HG02610 (cell line): ENCODE measurements around the gene HSPA14.
A peak's percentile ranks its signal among the peaks of the same experiment; 100 is the strongest.
"Not testable (repeated sequence)": the region's sequence is repeated elsewhere in the genome, so short reads cannot be mapped to it uniquely, and the experiment has no call there.

Experiments used
- ATAC-seq: cut with Tn5 transposase; IDR thresholded peaks from one replicate; pipeline ENCODE4 v1.9.1; 2021; ENCODE audit warnings: mild to moderate bottlenecking, moderate library complexity; ENCODE audit not compliant: unreplicated experiment

Gene HSPA14

DNA sequence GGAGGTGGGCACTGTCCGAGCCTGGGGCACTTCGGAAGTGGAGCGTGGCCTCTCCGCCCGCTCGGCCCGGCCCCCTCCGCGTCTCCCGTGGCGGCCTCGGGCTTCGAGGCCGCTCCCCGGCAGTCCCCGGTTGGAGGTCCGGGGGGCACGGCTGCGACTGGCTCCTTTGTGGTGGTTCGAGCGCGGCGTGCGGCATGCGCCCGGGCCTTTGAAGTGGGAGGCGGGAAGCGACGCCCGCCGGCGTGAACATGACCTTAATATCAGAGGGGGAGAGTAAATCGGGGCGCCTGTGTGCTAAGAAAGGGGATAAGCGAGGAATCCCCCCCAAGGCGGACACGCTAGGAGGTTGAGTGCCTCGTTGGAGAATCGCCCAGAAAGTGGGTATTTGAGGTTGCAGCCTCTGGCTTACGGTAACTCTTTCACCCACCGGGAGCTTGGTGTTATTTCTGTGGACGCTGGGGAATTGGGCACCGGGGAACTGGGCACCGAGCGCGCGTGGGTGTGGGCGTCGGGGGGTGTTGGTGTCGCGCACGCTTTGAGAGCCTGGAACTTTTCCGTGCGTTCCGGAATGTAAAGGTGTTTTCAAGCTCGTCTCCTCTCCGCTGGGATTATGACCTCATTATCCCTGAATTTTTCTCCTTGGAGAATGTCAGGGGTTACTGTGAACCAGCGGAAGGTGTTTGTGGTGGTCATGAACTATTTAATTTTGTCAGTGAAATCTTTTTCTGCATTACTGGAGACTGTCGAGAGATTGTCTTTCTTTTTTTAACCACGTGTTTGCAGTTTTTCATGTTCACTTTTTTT, 41.2 kb downstream of the HSPA14 start:
- ATAC-seq, result peak; percentile 20

DNA sequence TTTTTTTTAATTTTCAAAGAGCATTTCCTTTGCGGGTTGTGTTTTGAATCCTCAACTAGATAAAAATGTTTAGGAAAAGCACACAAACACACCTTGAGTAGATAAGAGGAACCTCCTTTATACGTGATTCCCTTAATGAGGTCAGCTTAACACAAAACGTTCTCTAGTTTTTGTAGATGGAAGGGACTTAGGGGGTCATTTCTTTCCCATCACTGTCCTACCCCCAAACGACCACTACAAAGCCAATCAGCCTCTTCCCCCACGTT, 41.8 kb downstream of the HSPA14 start:
- ATAC-seq, result no peak

- ATAC-seq, result no peak
These were observed 42.1 kb downstream of the HSPA14 start for GRCh38 chr10:14880229-14880628.

DNA sequence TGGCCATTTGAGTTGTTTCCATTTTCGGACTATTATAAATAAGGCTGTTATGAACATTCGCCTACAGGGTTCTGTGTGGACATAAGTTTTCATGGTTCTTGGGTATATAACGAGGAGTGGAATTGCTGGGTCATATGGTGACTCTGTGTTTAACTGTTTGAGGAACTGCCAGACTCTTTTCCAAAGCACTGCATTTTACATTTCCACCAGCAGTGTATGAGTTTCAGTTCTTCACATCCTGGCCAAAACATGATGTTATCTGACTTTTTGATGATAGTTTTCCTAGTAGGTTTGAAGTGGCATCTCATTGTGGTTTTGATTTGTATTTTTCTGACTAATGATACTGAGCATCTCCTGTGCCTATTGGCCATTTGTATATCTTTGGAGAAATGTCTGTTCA, 46.0 kb downstream of the HSPA14 start:
- no peak for ATAC-seq

GRCh38 chr10:14889318-14889717, 51.2 kb downstream of the HSPA14 start:
- no peak for ATAC-seq

DNA sequence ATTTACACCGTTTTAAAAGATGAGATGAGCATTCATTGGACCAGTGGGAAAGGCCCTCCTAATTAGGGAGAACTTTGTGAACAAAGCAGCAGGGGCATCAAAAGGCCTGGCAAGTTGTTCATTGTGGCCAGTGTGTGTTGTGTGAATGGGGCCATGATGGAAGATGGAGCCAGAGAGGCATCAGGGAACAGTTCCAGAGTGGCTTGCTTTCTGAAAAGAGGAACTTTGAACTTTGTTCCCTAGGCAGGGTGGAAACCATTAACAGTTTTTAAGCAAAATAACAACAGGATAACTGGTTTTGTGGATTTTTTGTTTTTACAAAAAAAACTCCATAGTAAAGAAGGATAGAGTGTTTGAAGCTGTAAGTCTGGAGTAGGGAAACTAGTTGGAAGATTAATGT, 53.0 kb downstream of the HSPA14 start:
- ATAC-seq, result no peak

DNA sequence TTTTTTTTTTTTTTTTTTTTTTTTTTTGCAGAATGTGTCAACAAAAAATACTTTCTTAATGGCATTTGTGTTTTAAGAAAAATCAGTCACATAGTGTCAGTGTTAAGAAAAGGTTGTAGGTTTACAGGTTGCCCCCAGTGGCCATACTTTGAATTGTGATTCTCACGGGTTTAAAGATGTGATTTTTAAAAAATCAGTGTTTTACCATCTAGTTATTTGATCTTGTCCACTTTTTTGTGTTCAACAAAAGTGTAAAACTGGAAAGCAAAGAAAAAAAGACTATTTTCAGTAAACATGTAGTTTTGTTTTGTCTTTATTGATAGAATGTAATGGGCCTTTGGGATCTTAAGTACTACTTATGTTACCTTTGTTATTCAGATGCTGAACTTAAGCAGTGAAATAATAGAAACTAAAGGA, 66.2 kb downstream of the HSPA14 start:
- no peak for ATAC-seq

GRCh38 chr10:14904864-14905263, 66.8 kb downstream of the HSPA14 start:
- ATAC-seq, result no peak

DNA sequence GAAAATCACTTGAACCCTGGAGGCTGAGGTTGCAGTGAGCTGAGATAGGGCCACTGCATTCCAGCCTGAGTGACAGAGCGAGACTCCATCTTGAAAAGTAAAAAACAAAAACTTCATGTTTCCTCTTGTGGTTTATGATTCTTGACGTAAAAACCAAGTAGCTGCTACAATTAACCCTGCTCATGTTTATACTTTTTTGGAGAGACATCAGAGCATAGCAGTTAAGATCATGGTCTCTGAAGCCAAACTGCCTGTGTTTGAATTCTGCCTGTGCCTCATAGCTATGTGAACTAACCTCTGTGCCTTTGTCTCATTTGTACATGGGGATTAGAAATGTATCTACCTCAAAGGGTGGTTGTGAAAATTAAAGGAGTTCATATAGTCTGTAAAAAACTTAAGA, 67.8 kb downstream of the HSPA14 start:
- no peak for ATAC-seq

GRCh38 chr10:14906765-14907164, 68.7 kb downstream of the HSPA14 start:
- ATAC-seq, result no peak

DNA sequence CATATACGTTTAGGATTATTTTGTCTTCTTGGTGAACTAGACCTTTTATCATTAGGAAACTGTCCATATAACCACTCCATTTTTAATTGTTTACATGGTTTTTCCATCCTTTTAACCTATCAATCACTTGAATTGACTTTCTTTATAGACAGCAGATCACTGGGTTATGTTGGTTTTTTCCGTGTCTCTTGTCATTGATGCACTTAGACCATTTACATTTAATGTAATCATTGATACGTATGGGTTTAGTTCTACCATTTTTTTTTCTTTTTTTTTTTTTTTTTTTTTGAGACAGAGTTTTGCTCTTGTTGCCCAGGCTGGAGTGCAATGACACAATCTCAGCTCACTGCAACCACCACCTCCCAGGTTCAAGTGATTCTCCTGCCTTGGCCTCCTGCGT, 69.5 kb downstream of the HSPA14 start:
- ATAC-seq, result not testable (repeated sequence)

DNA sequence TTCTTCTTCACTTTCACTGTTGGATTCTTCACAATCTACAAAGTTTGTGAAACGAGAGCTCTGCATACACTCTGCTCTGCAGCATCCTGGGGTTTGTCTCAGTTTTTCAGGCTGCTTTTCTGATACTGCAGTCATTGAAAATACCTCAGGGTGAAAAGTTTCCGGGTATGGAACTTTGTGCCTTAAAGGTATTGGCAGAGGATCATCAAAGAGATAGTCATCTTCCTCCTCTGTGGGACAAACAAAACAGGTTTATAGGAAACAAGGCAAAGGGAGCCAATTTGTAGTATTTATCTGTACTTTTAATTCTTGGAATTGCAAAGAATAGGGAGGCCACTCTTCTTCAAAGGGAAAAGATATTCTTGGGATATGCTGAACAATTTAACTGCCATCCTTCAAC, 71.0 kb downstream of the HSPA14 start:
- ATAC-seq, result no peak

DNA sequence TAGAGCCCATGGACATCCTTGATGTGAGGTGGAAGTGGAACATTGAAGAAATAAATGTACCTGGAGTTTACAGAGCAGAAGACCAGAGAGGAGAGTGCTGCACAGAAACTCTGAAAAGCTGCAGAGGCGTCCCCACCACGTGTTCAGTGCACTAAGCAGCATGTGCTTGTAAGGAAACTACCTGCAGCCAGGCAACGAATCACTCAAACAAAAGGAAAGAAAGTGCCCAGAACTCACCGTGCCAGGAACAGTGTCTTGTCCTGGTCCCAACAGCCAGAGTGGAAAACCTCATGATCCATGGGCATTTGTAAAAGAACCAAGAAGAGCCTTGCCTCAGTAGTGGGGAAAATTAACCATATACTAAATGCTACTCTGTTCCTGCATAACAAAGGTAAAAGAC, 72.8 kb downstream of the HSPA14 start:
- no peak for ATAC-seq

GRCh38 chr10:14911801-14912200, 73.7 kb downstream of the HSPA14 start:
- ATAC-seq, result no peak

DNA sequence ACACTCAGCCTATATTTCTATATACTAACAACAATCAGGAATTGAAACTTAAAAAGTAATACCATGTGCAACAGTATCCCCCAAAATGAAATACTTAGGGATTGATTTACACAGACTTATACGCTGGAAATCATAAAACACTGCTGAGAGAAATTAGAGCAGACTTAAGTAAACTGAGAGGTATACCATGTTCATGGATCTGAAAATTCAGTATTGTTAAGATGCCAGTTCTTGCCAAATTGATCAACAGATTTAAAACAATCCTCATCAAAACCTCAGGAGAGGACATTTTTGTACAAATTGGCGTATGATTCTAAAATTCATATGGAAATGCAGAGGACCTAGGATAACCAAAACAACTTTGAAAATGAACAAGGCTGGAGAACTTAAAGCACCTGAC, 78.5 kb downstream of the HSPA14 start:
- no peak for ATAC-seq

DNA sequence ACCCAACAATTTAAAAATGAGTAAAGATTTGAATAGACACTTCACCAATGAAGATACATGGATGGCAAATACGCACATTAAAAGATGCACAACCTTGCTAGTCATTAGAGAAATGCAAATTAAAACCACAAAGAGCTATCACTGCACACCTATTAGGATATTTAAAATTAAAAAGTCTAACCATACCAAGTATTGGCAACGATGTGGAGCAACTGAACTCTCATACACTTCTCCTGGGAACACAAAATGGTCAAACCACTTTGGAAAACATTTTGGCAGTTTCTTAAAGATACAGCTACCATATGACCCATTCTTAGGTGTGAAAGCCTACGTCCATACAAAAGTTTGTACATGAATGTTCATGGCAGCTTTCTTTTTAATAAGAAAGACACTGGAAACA, 79.7 kb downstream of the HSPA14 start:
- no peak for ATAC-seq

DNA sequence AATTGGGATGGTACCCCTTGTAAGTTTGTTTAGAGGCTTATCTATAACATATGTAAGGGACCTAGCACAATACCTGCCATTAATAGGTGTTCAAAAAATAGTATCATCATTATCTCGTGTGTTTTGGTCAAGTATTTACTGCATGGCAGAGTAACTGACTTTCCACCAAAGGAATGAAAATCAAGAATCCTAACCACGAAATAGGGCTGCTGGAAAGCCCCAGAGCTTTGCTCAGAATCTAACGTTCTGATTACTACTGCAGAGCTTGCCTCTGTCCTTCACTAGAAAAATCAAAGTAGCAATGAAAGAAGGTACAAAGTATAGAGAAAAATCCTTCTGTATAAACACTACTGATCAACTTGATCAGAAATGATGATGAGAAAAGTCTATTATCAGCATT, 80.9 kb downstream of the HSPA14 start:
- no peak for ATAC-seq
